HL-60 (cell line): Measurements from ENCODE around the gene TMTC2.

ENCODE experiments used
- GABPA ChIP-seq: IDR thresholded peaks from 2 replicates; pipeline ENCODE4 v1.6.1; 2012; ENCODE audit warnings: low read depth
- POLR2AphosphoS5 ChIP-seq: IDR thresholded peaks from 2 replicates; pipeline ENCODE4 v1.6.1; 2012; ENCODE audit warnings: low read depth
- SPI1 ChIP-seq: IDR thresholded peaks from 2 replicates; pipeline ENCODE4 v1.6.1; 2012; ENCODE audit warnings: low read depth, mild to moderate bottlenecking, borderline replicate concordance
- TF ChIP-seq, protein P1 (sequence below): IDR thresholded peaks from one replicate; pipeline ENCODE4 v1.5.1; 2011; ENCODE audit warnings: low read length, control low read depth, inconsistent platforms; ENCODE audit not compliant: insufficient read depth
- TF ChIP-seq, protein P2 (sequence below): IDR thresholded peaks from 2 replicates; pipeline ENCODE4 v1.6.1; 2012; ENCODE audit warnings: low read depth; ENCODE audit not compliant: insufficient replicate concordance

GRCh38 chr12:82852529-82852928 is 165.8 kb downstream of the TMTC2 start:
- TF ChIP-seq POLR2AphosphoS5 (no peak), GABPA (no peak), SPI1 (no peak)
- TF ChIP-seq, protein P1, sequence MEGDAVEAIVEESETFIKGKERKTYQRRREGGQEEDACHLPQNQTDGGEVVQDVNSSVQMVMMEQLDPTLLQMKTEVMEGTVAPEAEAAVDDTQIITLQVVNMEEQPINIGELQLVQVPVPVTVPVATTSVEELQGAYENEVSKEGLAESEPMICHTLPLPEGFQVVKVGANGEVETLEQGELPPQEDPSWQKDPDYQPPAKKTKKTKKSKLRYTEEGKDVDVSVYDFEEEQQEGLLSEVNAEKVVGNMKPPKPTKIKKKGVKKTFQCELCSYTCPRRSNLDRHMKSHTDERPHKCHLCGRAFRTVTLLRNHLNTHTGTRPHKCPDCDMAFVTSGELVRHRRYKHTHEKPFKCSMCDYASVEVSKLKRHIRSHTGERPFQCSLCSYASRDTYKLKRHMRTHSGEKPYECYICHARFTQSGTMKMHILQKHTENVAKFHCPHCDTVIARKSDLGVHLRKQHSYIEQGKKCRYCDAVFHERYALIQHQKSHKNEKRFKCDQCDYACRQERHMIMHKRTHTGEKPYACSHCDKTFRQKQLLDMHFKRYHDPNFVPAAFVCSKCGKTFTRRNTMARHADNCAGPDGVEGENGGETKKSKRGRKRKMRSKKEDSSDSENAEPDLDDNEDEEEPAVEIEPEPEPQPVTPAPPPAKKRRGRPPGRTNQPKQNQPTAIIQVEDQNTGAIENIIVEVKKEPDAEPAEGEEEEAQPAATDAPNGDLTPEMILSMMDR = no peak
- TF ChIP-seq, protein P2, sequence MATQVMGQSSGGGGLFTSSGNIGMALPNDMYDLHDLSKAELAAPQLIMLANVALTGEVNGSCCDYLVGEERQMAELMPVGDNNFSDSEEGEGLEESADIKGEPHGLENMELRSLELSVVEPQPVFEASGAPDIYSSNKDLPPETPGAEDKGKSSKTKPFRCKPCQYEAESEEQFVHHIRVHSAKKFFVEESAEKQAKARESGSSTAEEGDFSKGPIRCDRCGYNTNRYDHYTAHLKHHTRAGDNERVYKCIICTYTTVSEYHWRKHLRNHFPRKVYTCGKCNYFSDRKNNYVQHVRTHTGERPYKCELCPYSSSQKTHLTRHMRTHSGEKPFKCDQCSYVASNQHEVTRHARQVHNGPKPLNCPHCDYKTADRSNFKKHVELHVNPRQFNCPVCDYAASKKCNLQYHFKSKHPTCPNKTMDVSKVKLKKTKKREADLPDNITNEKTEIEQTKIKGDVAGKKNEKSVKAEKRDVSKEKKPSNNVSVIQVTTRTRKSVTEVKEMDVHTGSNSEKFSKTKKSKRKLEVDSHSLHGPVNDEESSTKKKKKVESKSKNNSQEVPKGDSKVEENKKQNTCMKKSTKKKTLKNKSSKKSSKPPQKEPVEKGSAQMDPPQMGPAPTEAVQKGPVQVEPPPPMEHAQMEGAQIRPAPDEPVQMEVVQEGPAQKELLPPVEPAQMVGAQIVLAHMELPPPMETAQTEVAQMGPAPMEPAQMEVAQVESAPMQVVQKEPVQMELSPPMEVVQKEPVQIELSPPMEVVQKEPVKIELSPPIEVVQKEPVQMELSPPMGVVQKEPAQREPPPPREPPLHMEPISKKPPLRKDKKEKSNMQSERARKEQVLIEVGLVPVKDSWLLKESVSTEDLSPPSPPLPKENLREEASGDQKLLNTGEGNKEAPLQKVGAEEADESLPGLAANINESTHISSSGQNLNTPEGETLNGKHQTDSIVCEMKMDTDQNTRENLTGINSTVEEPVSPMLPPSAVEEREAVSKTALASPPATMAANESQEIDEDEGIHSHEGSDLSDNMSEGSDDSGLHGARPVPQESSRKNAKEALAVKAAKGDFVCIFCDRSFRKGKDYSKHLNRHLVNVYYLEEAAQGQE = no peak
